Measurements from ENCODE around the gene CCT2. TPM values are rescaled to one million over a fixed set of nuclear protein-coding genes. Genes with fewer than 3 reads are reported as not detected.

The CCT2 gene
- total and polyA plus RNA-seq, 12 donors: 41.3 to 190 (median 84.6) TPM

DNA sequence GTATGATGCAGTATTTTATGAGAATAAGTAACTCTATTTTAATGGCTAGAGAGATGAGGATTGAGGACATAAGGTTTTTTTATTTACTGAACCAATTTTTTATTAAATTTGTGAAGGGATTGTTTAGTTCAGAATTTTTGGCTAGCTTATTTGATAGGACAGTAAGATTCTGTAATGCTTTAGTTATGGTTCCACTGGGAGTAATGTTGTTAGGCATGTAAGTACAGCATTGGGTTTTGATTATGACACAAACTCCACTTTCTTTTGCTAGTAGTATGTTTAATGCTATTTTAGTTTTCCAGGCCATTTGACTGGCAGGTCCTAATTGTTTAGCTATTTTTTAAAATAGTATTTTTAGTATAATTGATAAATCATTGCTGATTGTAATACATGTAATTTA, 59.3 kb downstream of the CCT2 start:
- H3K4me3 ChIP-seq: no peak overlapping the region
- H3K36me3 ChIP-seq: no peaks in the 10 kb centered on the region
- no peaks in the 10 kb centered on the region for H3K27me3 ChIP-seq
- H3K4me1 ChIP-seq: peaks cover 0 to 13% (median 0%) of the 10 kb centered on the region in 9 donors
- no peak for TF ChIP-seq CTCF (IDR thresholded peaks at IDR 0.05)
- DNase-seq (no peak), ATAC-seq (no peak)
- H3K27ac ChIP-seq: no peak overlapping the region
- intact Hi-C loops (cut with DNase I): loop anchor here in 2 of 10 donors (5.0 kb wide), 2 partner anchors 37 to 287 kb away; partner anchors contain the start of gene YEATS4 (in 1 of the 2)
- no peaks in the 10 kb centered on the region for H3K9me3 ChIP-seq

- Histone ChIP-seq H3K36me3 (no peaks in the 10 kb centered on the region), H3K4me1 (peaks cover 0 to 18% (median 0%) of the 10 kb centered on the region in 9 donors), H3K27me3 (no peaks in the 10 kb centered on the region), H3K9me3 (peaks cover 0 to 2% (median 0%) of the 10 kb centered on the region in 11 donors), H3K4me3 (no peak overlapping the region), H3K27ac (no peak overlapping the region)
- 93 to 97% methylated on average over 2 of the region's 2 CpGs for WGBS, 2 donors
- DNase-seq (no peak), ATAC-seq (no peak)
- TF ChIP-seq CTCF (IDR thresholded peaks at IDR 0.05): no peak
- intact Hi-C loops (cut with DNase I): no loop called here
Measured at GRCh38 chr12:69645031-69645430, 59.8 kb downstream of the CCT2 start.

GRCh38 chr12:69647178-69647577, 61.9 kb downstream of the CCT2 start:
- H3K9me3 ChIP-seq: peaks cover 0 to 3% (median 0%) of the 10 kb centered on the region in 11 donors
- H3K36me3 ChIP-seq: no peaks in the 10 kb centered on the region
- intact Hi-C loops (cut with DNase I): no loop called here
- ATAC-seq: no peak
- H3K4me1 ChIP-seq: peaks cover 0 to 15% (median 0%) of the 10 kb centered on the region in 9 donors
- no peak overlapping the region for H3K27ac ChIP-seq
- no peak for DNase-seq
- no peak for TF ChIP-seq CTCF (IDR thresholded peaks at IDR 0.05)
- WGBS, 2 donors: 69 to 79% methylated on average over 4 of the region's 4 CpGs
- no peak overlapping the region for H3K4me3 ChIP-seq
- H3K27me3 ChIP-seq: no peaks in the 10 kb centered on the region

- intact Hi-C loops (cut with DNase I): no loop called here
- no peak for DNase-seq
- TF ChIP-seq CTCF (IDR thresholded peaks at IDR 0.05): no peak
- H3K4me3 ChIP-seq: no peak overlapping the region
- H3K27me3 ChIP-seq: no peaks in the 10 kb centered on the region
- 66 to 84% methylated on average over 3 of the region's 3 CpGs for WGBS, 2 donors
- H3K9me3 ChIP-seq: peaks cover 0 to 3% (median 0%) of the 10 kb centered on the region in 11 donors
- ATAC-seq: peak in 2 of 8 donors; percentile 22 to 69
- H3K4me1 ChIP-seq: peaks cover 0 to 12% (median 0%) of the 10 kb centered on the region in 9 donors
- no peaks in the 10 kb centered on the region for H3K36me3 ChIP-seq
- H3K27ac ChIP-seq: no peak overlapping the region
Measured at GRCh38 chr12:69648476-69648875, 63.2 kb downstream of the CCT2 start.

Measured in heart right ventricle (tissue), 16 donors.